ENCODE measurements around the gene LRRFIP2. TPM values are rescaled to one million over a fixed set of nuclear protein-coding genes. Genes with fewer than 3 reads are reported as not detected.

The LRRFIP2 gene
- total RNA-seq, 2 donors from 2014 or later, result 102 to 134 TPM

- WGBS, result 95% methylated on average over 2 of the region's 2 CpGs
- Histone ChIP-seq H3K4me1 (replicated peaks) (peaks cover 4% of the 10 kb centered on the region), H3K9me3 (no peaks in the 10 kb centered on the region), H3K36me3 (no peaks in the 10 kb centered on the region), H3K27ac (no peak overlapping the region), H3K4me3 (no peak overlapping the region), H3K27me3 (replicated peaks; ENCODE audit: insufficient read depth) (no peaks in the 10 kb centered on the region)
- TF ChIP-seq POLR2A (IDR thresholded peaks at IDR 0.05) (no peak), POLR2AphosphoS5 (IDR thresholded peaks at IDR 0.05) (no peak), CTCF (IDR thresholded peaks at IDR 0.05) (no peak)
- no peak for DNase-seq (ENCODE audit: low spot score)
- intact Hi-C loops (cut with DNase I), result no loop called here
Measured at GRCh38 chr3:37118163-37118562, 56.2 kb downstream of the LRRFIP2 start.

DNA sequence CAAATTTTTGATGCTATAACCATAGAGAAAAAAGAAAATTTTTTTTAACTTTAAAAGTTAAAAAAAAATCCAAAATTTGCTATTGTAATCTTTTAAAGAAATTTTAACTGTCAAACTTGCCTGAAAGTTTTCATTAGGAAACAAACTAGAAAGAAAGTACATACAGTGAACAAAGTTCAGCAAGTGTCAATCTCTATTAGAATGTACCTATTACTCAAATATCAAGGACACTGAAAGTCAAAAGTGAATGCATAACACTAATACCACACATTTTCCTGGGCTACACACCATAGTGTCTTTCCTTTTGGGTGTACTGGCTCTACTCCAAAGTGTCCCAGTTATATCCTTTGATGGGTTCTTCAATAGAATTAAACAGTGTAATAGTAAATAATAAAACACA is 56.8 kb downstream of the LRRFIP2 start:
- TF ChIP-seq POLR2A (IDR thresholded peaks at IDR 0.05), result no peak
- TF ChIP-seq POLR2AphosphoS5 (IDR thresholded peaks at IDR 0.05), result no peak
- no peak for TF ChIP-seq CTCF (IDR thresholded peaks at IDR 0.05)
- no peak for DNase-seq (ENCODE audit: low spot score)
- H3K4me3 ChIP-seq, result no peak overlapping the region
- no peak overlapping the region for H3K27ac ChIP-seq
- intact Hi-C loops (cut with DNase I), result no loop called here
- H3K36me3 ChIP-seq, result no peaks in the 10 kb centered on the region
- H3K4me1 ChIP-seq (replicated peaks), result peaks cover 4% of the 10 kb centered on the region
- H3K9me3 ChIP-seq, result no peaks in the 10 kb centered on the region
- no peaks in the 10 kb centered on the region for H3K27me3 ChIP-seq (replicated peaks; ENCODE audit: insufficient read depth)

- intact Hi-C loops (cut with DNase I), result no loop called here
- TF ChIP-seq POLR2AphosphoS5 (IDR thresholded peaks at IDR 0.05) (no peak), CTCF (IDR thresholded peaks at IDR 0.05) (no peak), POLR2A (IDR thresholded peaks at IDR 0.05) (no peak)
- Histone ChIP-seq H3K4me3 (no peak overlapping the region), H3K27ac (no peak overlapping the region), H3K4me1 (replicated peaks) (peaks cover 4% of the 10 kb centered on the region), H3K27me3 (replicated peaks; ENCODE audit: insufficient read depth) (no peaks in the 10 kb centered on the region), H3K9me3 (no peaks in the 10 kb centered on the region), H3K36me3 (no peaks in the 10 kb centered on the region)
- 98% methylated on average over 1 of the region's 1 CpG for WGBS
- no peak for DNase-seq (ENCODE audit: low spot score)
Measured at GRCh38 chr3:37116998-37117397, 57.4 kb downstream of the LRRFIP2 start.

GRCh38 chr3:37115446-37115845 is 58.9 kb downstream of the LRRFIP2 start:
- WGBS, result 51% methylated on average over 2 of the region's 2 CpGs
- intact Hi-C loops (cut with DNase I), result no loop called here
- Histone ChIP-seq H3K9me3 (no peaks in the 10 kb centered on the region), H3K36me3 (no peaks in the 10 kb centered on the region), H3K27me3 (replicated peaks; ENCODE audit: insufficient read depth) (no peaks in the 10 kb centered on the region), H3K27ac (no peak overlapping the region), H3K4me3 (no peak overlapping the region), H3K4me1 (replicated peaks) (peaks cover 4% of the 10 kb centered on the region)
- DNase-seq (ENCODE audit: low spot score), result no peak
- TF ChIP-seq CTCF (IDR thresholded peaks at IDR 0.05) (peak in 1 of 4 experiments; percentile 13), POLR2A (IDR thresholded peaks at IDR 0.05) (no peak)

GRCh38 chr3:37114251-37115145 is 59.9 kb downstream of the LRRFIP2 start:
- WGBS, result 95% methylated on average over 2 of the region's 2 CpGs

More at GRCh38 chr3:37114251-37115145, 59.9 kb downstream of the LRRFIP2 start:
- intact Hi-C loops (cut with DNase I), result no loop called here
- H3K9me3 ChIP-seq, result no peaks in the 10 kb centered on the region
- H3K4me3 ChIP-seq, result no peak overlapping the region
- H3K27ac ChIP-seq, result no peak overlapping the region
- no peak for DNase-seq (ENCODE audit: low spot score)
- H3K36me3 ChIP-seq, result no peaks in the 10 kb centered on the region
- peaks cover 4% of the 10 kb centered on the region for H3K4me1 ChIP-seq (replicated peaks)
- H3K27me3 ChIP-seq (replicated peaks; ENCODE audit: insufficient read depth), result no peaks in the 10 kb centered on the region
- no peak for TF ChIP-seq CTCF (IDR thresholded peaks at IDR 0.05)
- no peak for TF ChIP-seq POLR2AphosphoS5 (IDR thresholded peaks at IDR 0.05)
- no peak for TF ChIP-seq POLR2A (IDR thresholded peaks at IDR 0.05)
